Adrenal gland (tissue), 12 donors: ENCODE measurements around the gene ZNF785. TPM values are rescaled to one million over a fixed set of nuclear protein-coding genes. Genes with fewer than 3 reads are reported as not detected.

Experiments
- DNase-seq, 7 donors: peaks; one replicate each; pipeline ENCODE4 v3.0.0-alpha.2; 2019 to 2020
- H3K27ac ChIP-seq, 5 donors: fragments of 200-600 bp; sonication (generic) in 4 of 5; 1 replicate in 3 of 5; 2 replicates in 2 of 5; pipeline versions ENCODE4 v1.5.1 to v1.8.0; 2016 to 2020; ENCODE audit warnings: mild to moderate bottlenecking in 1 of 5
- H3K27me3 ChIP-seq: fragments of 200-600 bp; 2 replicates; pipeline ENCODE4 v1.8.0; 2021
- H3K36me3 ChIP-seq, 2 donors: fragments of 200-600 bp; replicated peaks in 1 of 2; 1 replicate in 1 of 2; 2 replicates in 1 of 2; pipeline versions ENCODE4 v1.5.1 to v1.8.0; 2018 to 2022
- H3K4me1 ChIP-seq, 2 donors: fragments of 200-600 bp; replicated peaks in 1 of 2; 1 replicate in 1 of 2; 2 replicates in 1 of 2; pipeline versions ENCODE4 v1.5.1 to v1.8.0; 2018 to 2021
- H3K4me3 ChIP-seq, 4 donors: fragments of 200-600 bp; sonication (generic) in 3 of 4; one replicate each; pipeline ENCODE4 v1.5.1; 2016 to 2018
- H3K9me3 ChIP-seq, 3 donors: fragments of 200-600 bp; sonication (generic) in 1 of 3; replicated peaks in 1 of 3; 1 replicate in 2 of 3; 2 replicates in 1 of 3; pipeline versions ENCODE4 v1.5.1 to v1.8.0; 2016 to 2021
- POLR2A ChIP-seq, 2 donors: fragments of 450-650 bp; IDR thresholded peaks; one replicate each; pipeline ENCODE4 v1.6.1; 2017; ENCODE audit warnings: antibody characterized with exemption in 2 of 2, mild to moderate bottlenecking in 2 of 2, moderate library complexity in 1 of 2
- WGBS, 4 donors: extraction: QIAGEN DNeasy Blood & Tissue Kit in 2 of 4; methylation state at CpG; one replicate each; pipeline versions ENCODE4 v1.1.5 to v1.1.7; 2013 to 2017; 5-methylcytosine and 5-hydroxymethylcytosine counted together
- intact Hi-C, 2 donors: fragments of 100-400 bp; cut with DNase I; formaldehyde crosslinking; loops; one replicate each; pipeline versions ENCODE4 v1.14.1 to v1.15.0; 2022 to 2023
- polyA plus RNA-seq, 3 donors: library from polyadenylated mRNA; stranded (reverse); fragments of 200-250 nt in 2 of 3; fragments of 350-450 nt in 1 of 3; fragmentation: Illumina TruSeq in 1 of 3; extraction: RNeasy Lipid Tissue Mini Kit (QIAGEN cat#74804) in 1 of 3; gene quantifications; one replicate each; pipeline ENCODE4 v1.2.3, GENCODE V29; 2013 to 2014
- small RNA-seq, 2 donors: library from RNA; depleted of rRNA; stranded (forward); fragments of <200 nt; gene quantifications; one replicate each; pipeline ENCODE3, GENCODE V24; 2016
- total RNA-seq, 9 donors: library from RNA; depleted of rRNA in 4 of 9; stranded (reverse); fragments of >200 nt in 4 of 9; fragments of 120-200 nt in 1 of 9; fragmentation: NEBNext Ultra II Directional in 1 of 9; extraction: Animal tissue kit (Norgen Biotek cat#: 25700) in 1 of 9; gene quantifications; one replicate each; pipeline versions ENCODE4 v1.1.0 to v1.2.4, GENCODE V29; 2013 to 2023
- TF ChIP-seq, protein P1 (sequence below), 6 experiments: fragments of 450-650 bp in 4 of 6; fragments of 200-600 bp in 2 of 6; sonication (generic) in 1 of 6; IDR thresholded peaks; 1 replicate in 5 of 6; 2 replicates in 1 of 6; pipeline versions ENCODE4 v1.5.1 to v1.8.0; 2016 to 2021; ENCODE audit warnings: antibody characterized with exemption in 6 of 6, mild to moderate bottlenecking in 2 of 6, moderate library complexity in 1 of 6
- donor health status: healthy with polysubstance abuse.
- donor health status: Bipolar disorder and iron deficiency.
- donor health status: DM: yes; HTN: yes; CAD: no.
- donor health status: DM: no; HTN: no; CAD: no.
- donor health status: DM: no; HTN: no; CAD: no.
- donor health status: DM: yes; HTN: yes; CAD: no.

ZNF785 gene
- total and polyA plus RNA-seq, 12 donors, result 3.4 to 37.0 (median 13.0) TPM

DNA sequence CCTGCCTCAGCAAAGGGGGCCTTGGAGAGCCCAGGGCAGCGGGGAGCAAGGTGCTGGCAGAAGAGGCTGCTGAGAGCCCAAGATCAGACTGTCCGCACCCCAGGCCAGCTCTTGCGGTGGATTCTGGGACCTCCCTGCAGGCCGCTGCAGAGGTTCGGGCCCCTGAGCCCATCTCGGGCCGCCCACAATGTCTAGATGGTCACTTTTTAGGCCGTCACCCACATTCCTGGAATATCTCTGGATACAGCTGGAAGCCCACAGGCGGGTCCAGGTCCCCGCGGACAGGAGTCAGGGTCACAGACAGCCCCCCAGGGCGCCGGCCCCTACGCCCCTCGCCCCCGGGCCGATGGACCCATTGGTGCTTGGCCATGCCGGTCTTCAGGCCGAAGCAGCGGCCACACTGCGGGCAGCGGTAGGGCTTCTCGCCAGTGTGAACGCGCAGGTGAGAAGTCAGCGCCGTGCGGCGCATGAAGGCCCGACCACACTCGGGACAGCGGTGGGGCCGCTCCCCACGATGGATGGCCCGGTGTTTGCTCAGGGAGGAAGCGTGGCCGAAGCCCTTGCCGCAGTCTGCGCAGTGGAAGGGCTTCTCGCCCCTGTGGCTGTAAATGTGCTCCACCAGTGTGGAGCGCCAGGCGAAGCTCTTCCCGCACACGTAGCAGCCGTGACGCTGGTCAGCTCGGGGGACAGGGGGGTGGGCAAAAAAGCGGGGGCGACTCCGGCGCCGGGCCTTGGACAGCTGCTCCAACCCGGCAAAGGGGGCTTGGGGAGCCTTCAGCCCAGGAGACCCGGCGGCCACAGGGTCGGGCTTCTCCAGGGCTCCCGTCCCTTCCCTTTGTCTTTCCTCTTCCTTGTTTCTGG lies 53.0 kb downstream of the ZNF785 start:
- H3K27me3 ChIP-seq, result no peaks in the 10 kb centered on the region
- intact Hi-C loops, result no loop called here
- H3K36me3 ChIP-seq, result peaks cover 0 to 16% of the 10 kb centered on the region in 2 donors
- no peak for TF ChIP-seq POLR2A (IDR thresholded peaks at IDR 0.05)
- TF ChIP-seq, protein P1, sequence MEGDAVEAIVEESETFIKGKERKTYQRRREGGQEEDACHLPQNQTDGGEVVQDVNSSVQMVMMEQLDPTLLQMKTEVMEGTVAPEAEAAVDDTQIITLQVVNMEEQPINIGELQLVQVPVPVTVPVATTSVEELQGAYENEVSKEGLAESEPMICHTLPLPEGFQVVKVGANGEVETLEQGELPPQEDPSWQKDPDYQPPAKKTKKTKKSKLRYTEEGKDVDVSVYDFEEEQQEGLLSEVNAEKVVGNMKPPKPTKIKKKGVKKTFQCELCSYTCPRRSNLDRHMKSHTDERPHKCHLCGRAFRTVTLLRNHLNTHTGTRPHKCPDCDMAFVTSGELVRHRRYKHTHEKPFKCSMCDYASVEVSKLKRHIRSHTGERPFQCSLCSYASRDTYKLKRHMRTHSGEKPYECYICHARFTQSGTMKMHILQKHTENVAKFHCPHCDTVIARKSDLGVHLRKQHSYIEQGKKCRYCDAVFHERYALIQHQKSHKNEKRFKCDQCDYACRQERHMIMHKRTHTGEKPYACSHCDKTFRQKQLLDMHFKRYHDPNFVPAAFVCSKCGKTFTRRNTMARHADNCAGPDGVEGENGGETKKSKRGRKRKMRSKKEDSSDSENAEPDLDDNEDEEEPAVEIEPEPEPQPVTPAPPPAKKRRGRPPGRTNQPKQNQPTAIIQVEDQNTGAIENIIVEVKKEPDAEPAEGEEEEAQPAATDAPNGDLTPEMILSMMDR (IDR thresholded peaks at IDR 0.05), result no peak
- H3K4me1 ChIP-seq, result peaks cover 22 to 28% of the 10 kb centered on the region in 2 donors
- WGBS, 4 donors, result 94 to 98% (median 95%) methylated on average over 31 to 57 of the region's 57 CpGs
- H3K4me3 ChIP-seq, result no peak overlapping the region
- no peak for DNase-seq
- no peaks in the 10 kb centered on the region for H3K9me3 ChIP-seq
- H3K27ac ChIP-seq, result no peak overlapping the region

Small RNAs within 50 kb of the gene (small RNA-seq; reads per million reads assigned to genes)
- 0 reads per million in 2 donors for gene AC093249.1
- gene AC093249.4, result 0 reads per million in 2 donors

Other genes starting within 250 kb of the ZNF785 start
- gene CD2BP2, start 230.4 kb downstream of the ZNF785 start, total RNA-seq, result 10 to 100 TPM; 27.5 to 95.8 (median 77.0) TPM
- 10 to 100 TPM; 53.5 to 95.6 (median 58.0) TPM for gene CD2BP2, start 230.4 kb downstream of the ZNF785 start, polyA plus RNA-seq
- 10 to 100 TPM; 17.0 to 67.7 (median 44.0) TPM for gene TBC1D10B, start 215.2 kb downstream of the ZNF785 start, total RNA-seq
- 10 to 100 TPM; 33.7 to 65.4 (median 44.3) TPM for gene TBC1D10B, start 215.2 kb downstream of the ZNF785 start, polyA plus RNA-seq
- 1 to 10 TPM in 2 of 9 donors, not detected in 7; 1.1 to 2.9 TPM for gene MYL11, start 210.9 kb downstream of the ZNF785 start, total RNA-seq
- 1 to 10 TPM in 1 of 3 donors, not detected in 2; 2.7 TPM for gene MYL11, start 210.9 kb downstream of the ZNF785 start, polyA plus RNA-seq
- 1 to 10 TPM in 7 of 9 donors, under 1 TPM in 1, not detected in 1; 0.11 to 5.5 (median 2.3) TPM for gene SEPTIN1, start 203.1 kb downstream of the ZNF785 start, total RNA-seq
- 10 to 100 TPM in 1 of 3 donors, 1 to 10 TPM in 1, under 1 TPM in 1; 0.75 to 19.8 (median 9.3) TPM for gene SEPTIN1, start 203.1 kb downstream of the ZNF785 start, polyA plus RNA-seq
- gene ZNF48, start 190.3 kb downstream of the ZNF785 start, total RNA-seq, result 10 to 100 TPM in 3 of 9 donors, 1 to 10 TPM in 6; 5.7 to 23.8 (median 8.9) TPM
- 1 to 10 TPM; 2.6 to 5.6 (median 4.2) TPM for gene ZNF48, start 190.3 kb downstream of the ZNF785 start, polyA plus RNA-seq
- 10 to 100 TPM in 7 of 9 donors, 1 to 10 TPM in 2; 8.2 to 81.3 (median 15.8) TPM for gene ZNF771, start 178.1 kb downstream of the ZNF785 start, total RNA-seq
- 10 to 100 TPM in 1 of 3 donors, 1 to 10 TPM in 2; 2.8 to 12.2 (median 9.5) TPM for gene ZNF771, start 178.1 kb downstream of the ZNF785 start, polyA plus RNA-seq
- gene DCTPP1, start 155.7 kb downstream of the ZNF785 start, total RNA-seq, result 10 to 100 TPM; 13.9 to 33.9 (median 29.5) TPM
- 10 to 100 TPM; 11.7 to 15.2 (median 13.3) TPM for gene DCTPP1, start 155.7 kb downstream of the ZNF785 start, polyA plus RNA-seq
- gene SEPHS2, start 139.8 kb downstream of the ZNF785 start, total RNA-seq, result 10 to 100 TPM; 10.7 to 60.5 (median 46.2) TPM
- gene SEPHS2, start 139.8 kb downstream of the ZNF785 start, polyA plus RNA-seq, result 10 to 100 TPM; 18.9 to 54.5 (median 21.9) TPM
- gene ITGAL, start 113.0 kb downstream of the ZNF785 start, total RNA-seq, result 10 to 100 TPM in 1 of 9 donors, 1 to 10 TPM in 7, under 1 TPM in 1; 0.72 to 14.7 (median 4.7) TPM
- gene ITGAL, start 113.0 kb downstream of the ZNF785 start, polyA plus RNA-seq, result 10 to 100 TPM in 1 of 3 donors, 1 to 10 TPM in 2; 2.1 to 10.6 (median 2.6) TPM
- gene ZNF768, start 59.1 kb downstream of the ZNF785 start, total RNA-seq, result 10 to 100 TPM; 23.2 to 53.0 (median 30.4) TPM
- gene ZNF768, start 59.1 kb downstream of the ZNF785 start, polyA plus RNA-seq, result 100 to 1,000 TPM in 1 of 3 donors, 10 to 100 TPM in 1, 1 to 10 TPM in 1; 8.7 to 103 (median 55.6) TPM
- gene ZNF747, start 50.8 kb downstream of the ZNF785 start, total RNA-seq, result 10 to 100 TPM in 8 of 9 donors, 1 to 10 TPM in 1; 8.6 to 19.9 (median 15.2) TPM
- 1 to 10 TPM; 7.7 to 9.3 (median 8.4) TPM for gene ZNF747, start 50.8 kb downstream of the ZNF785 start, polyA plus RNA-seq
- gene ZNF764, start 27.3 kb downstream of the ZNF785 start, total RNA-seq, result 10 to 100 TPM in 3 of 9 donors, 1 to 10 TPM in 6; 4.9 to 15.0 (median 9.6) TPM
- gene ZNF764, start 27.3 kb downstream of the ZNF785 start, polyA plus RNA-seq, result 1 to 10 TPM; 3.6 to 9.7 (median 5.9) TPM
- 10 to 100 TPM; 10.3 to 33.2 (median 17.9) TPM for gene ZNF688, start 14.0 kb downstream of the ZNF785 start, total RNA-seq
- 10 to 100 TPM; 16.4 to 43.4 (median 33.9) TPM for gene ZNF688, start 14.0 kb downstream of the ZNF785 start, polyA plus RNA-seq
- gene ZNF689, start 24.7 kb upstream of the ZNF785 start, total RNA-seq, result 10 to 100 TPM in 4 of 9 donors, 1 to 10 TPM in 5; 6.8 to 12.9 (median 9.9) TPM
- 1 to 10 TPM; 2.9 to 6.4 (median 3.2) TPM for gene ZNF689, start 24.7 kb upstream of the ZNF785 start, polyA plus RNA-seq
- 10 to 100 TPM in 7 of 9 donors, 1 to 10 TPM in 2; 9.6 to 70.4 (median 37.6) TPM for gene PRR14, start 65.3 kb upstream of the ZNF785 start, total RNA-seq
- 100 to 1,000 TPM in 2 of 3 donors, 10 to 100 TPM in 1; 29.8 to 204 (median 114) TPM for gene PRR14, start 65.3 kb upstream of the ZNF785 start, polyA plus RNA-seq
- 10 to 100 TPM; 19.6 to 84.0 (median 44.1) TPM for gene FBRS, start 72.7 kb upstream of the ZNF785 start, total RNA-seq
- 100 to 1,000 TPM in 1 of 3 donors, 10 to 100 TPM in 2; 18.3 to 186 (median 82.9) TPM for gene FBRS, start 72.7 kb upstream of the ZNF785 start, polyA plus RNA-seq
- gene SRCAP, start 113.5 kb upstream of the ZNF785 start, total RNA-seq, result 10 to 100 TPM in 8 of 9 donors, 1 to 10 TPM in 1; 7.8 to 82.4 (median 48.7) TPM
- 10 to 100 TPM in 2 of 3 donors, 1 to 10 TPM in 1; 3.7 to 48.1 (median 19.7) TPM for gene SRCAP, start 113.5 kb upstream of the ZNF785 start, polyA plus RNA-seq
- gene PHKG2, start 162.7 kb upstream of the ZNF785 start, total RNA-seq, result 10 to 100 TPM; 25.4 to 48.3 (median 34.3) TPM
- gene PHKG2, start 162.7 kb upstream of the ZNF785 start, polyA plus RNA-seq, result 10 to 100 TPM; 18.7 to 82.8 (median 58.5) TPM
- gene CFAP119, start 176.4 kb upstream of the ZNF785 start, total RNA-seq, result 10 to 100 TPM in 3 of 9 donors, 1 to 10 TPM in 6; 2.3 to 22.1 (median 7.9) TPM
- gene CFAP119, start 176.4 kb upstream of the ZNF785 start, polyA plus RNA-seq, result 10 to 100 TPM in 2 of 3 donors, 1 to 10 TPM in 1; 6.3 to 37.6 (median 24.6) TPM
- gene RNF40, start 176.6 kb upstream of the ZNF785 start, total RNA-seq, result 100 to 1,000 TPM in 8 of 9 donors, 10 to 100 TPM in 1; 86.9 to 164 (median 108) TPM
- 100 to 1,000 TPM; 121 to 143 (median 137) TPM for gene RNF40, start 176.6 kb upstream of the ZNF785 start, polyA plus RNA-seq
- gene ZNF629, start 201.5 kb upstream of the ZNF785 start, total RNA-seq, result 10 to 100 TPM; 16.6 to 27.0 (median 24.2) TPM
- gene ZNF629, start 201.5 kb upstream of the ZNF785 start, polyA plus RNA-seq, result 10 to 100 TPM in 2 of 3 donors, 1 to 10 TPM in 1; 7.9 to 14.7 (median 13.6) TPM